IPS-15b (cell line): ENCODE results near the gene IBA57.

ENCODE experiments used
- H3K27me3 ChIP-seq: one replicate; pipeline ENCODE4 v1.6.1; 2013; ENCODE audit warnings: low read length; ENCODE audit not compliant: control insufficient read depth, insufficient read depth
- H3K36me3 ChIP-seq: one replicate; pipeline ENCODE4 v1.6.1; 2013; ENCODE audit warnings: low read length; ENCODE audit not compliant: control insufficient read depth, insufficient read depth
- H3K4me1 ChIP-seq: one replicate; pipeline ENCODE4 v1.6.1; 2013; ENCODE audit warnings: mild to moderate bottlenecking, low read length; ENCODE audit not compliant: control insufficient read depth, insufficient read depth
- H3K4me3 ChIP-seq: one replicate; pipeline ENCODE4 v1.5.1; 2013; ENCODE audit warnings: low read depth, low read length
- H3K9ac ChIP-seq: one replicate; pipeline ENCODE4 v1.6.1; 2013; ENCODE audit warnings: low read depth, mild to moderate bottlenecking, low read length
- H3K9me3 ChIP-seq: one replicate; pipeline ENCODE4 v1.6.1; 2013; ENCODE audit warnings: mild to moderate bottlenecking, low read length; ENCODE audit not compliant: control insufficient read depth, insufficient read depth

Gene IBA57

DNA sequence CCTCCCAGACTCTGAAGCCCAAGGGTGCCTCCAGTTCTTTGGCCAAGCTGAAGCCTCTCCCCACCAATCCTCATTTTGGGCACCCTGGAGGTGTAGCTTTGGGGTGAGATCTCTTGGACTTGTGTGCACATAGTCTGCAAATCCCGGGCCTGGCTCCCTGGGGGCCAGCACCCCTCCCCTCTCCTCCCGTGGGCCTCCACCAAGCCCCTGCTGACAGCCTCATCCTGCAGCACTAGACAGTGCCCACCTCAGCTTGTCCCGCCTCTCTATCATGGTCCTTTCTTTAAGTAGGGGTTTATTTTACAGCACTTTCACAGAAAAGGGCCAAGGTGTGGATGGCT lies 12.7 kb upstream of the IBA57 start:
- H3K4me3 ChIP-seq: no peak overlapping the region
- no peaks in the 10 kb centered on the region for H3K9me3 ChIP-seq
- no peaks in the 10 kb centered on the region for H3K4me1 ChIP-seq
- no peaks in the 10 kb centered on the region for H3K27me3 ChIP-seq
- H3K36me3 ChIP-seq: no peaks in the 10 kb centered on the region
- no peak overlapping the region for H3K9ac ChIP-seq

GRCh38 chr1:228154021-228154669 lies 11.5 kb upstream of the IBA57 start:
- Histone ChIP-seq H3K27me3 (no peaks in the 10 kb centered on the region), H3K36me3 (no peaks in the 10 kb centered on the region), H3K9ac (no peak overlapping the region), H3K9me3 (no peaks in the 10 kb centered on the region), H3K4me1 (no peaks in the 10 kb centered on the region), H3K4me3 (no peak overlapping the region)

DNA sequence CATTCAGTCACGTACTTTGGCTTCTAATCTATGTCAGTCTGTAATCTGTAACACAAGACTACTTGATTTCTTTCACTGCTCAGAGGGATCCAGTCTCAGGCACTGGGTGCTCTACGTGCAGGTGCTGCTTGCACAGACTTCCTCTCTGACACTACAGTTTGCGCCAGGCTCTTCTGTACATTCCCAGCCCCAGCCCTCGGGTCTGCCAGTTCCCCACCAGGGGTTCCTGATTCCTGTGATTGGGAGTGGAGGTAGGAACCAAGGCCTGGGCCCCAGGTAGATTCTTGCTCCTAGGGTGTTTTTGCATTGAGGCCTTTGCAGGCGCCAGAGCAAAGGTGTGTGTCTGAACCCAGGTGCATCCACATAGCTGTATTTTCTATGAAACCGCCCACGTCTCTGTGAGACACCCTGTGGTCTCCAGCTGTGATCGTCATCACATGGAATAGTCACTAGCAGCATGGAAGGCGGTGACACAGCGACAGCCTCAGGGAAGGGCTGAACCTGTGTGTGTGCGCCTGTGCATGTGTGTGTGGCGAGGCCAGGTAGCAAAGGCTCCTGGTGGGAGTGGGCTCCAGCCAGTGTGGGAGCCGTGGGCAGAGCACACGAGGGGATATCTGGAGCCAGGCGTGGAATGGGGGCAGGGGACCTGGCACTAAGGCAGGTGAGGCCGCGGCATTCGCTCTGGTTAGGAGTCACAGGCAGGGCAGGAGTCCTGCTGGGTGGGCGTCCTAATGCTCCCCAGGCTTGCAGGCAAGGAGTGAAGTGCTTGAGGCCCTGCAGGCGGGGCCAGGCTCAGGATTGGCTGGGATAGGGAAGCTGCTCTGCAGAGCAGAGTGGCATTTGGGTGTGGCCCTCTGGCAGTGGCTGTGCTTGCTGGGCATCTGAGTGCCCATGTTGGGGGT lies 10.7 kb upstream of the IBA57 start:
- Histone ChIP-seq H3K4me3 (no peak overlapping the region), H3K9me3 (no peaks in the 10 kb centered on the region), H3K27me3 (no peaks in the 10 kb centered on the region), H3K36me3 (no peaks in the 10 kb centered on the region), H3K9ac (no peak overlapping the region), H3K4me1 (no peaks in the 10 kb centered on the region)

- Histone ChIP-seq H3K4me3 (no peak overlapping the region), H3K27me3 (no peaks in the 10 kb centered on the region), H3K9ac (no peak overlapping the region), H3K36me3 (no peaks in the 10 kb centered on the region), H3K9me3 (no peaks in the 10 kb centered on the region), H3K4me1 (no peaks in the 10 kb centered on the region)
Measured at GRCh38 chr1:228155596-228156514, 9.7 kb upstream of the IBA57 start.

DNA sequence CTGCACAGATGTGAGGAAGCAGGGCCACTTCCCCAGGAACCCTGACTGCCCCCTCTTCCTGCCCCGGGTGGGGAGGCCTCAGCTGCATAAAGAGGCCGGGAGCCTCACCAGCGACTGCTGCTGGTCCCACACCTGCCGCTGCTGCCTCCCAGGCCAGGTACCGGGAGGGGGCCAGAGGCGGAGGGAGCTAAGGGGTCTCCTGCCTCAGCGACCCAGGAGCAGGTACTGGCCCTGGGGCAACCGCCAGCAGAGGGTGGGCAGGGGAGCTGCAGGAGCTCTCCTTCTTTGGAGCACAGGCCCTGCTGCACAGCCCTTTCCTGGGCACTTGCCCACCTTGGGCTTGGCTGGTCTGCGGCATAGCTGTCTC lies 9.1 kb upstream of the IBA57 start:
- Histone ChIP-seq H3K4me1 (no peaks in the 10 kb centered on the region), H3K4me3 (no peak overlapping the region), H3K9ac (no peak overlapping the region), H3K27me3 (no peaks in the 10 kb centered on the region), H3K9me3 (no peaks in the 10 kb centered on the region), H3K36me3 (no peaks in the 10 kb centered on the region)

DNA sequence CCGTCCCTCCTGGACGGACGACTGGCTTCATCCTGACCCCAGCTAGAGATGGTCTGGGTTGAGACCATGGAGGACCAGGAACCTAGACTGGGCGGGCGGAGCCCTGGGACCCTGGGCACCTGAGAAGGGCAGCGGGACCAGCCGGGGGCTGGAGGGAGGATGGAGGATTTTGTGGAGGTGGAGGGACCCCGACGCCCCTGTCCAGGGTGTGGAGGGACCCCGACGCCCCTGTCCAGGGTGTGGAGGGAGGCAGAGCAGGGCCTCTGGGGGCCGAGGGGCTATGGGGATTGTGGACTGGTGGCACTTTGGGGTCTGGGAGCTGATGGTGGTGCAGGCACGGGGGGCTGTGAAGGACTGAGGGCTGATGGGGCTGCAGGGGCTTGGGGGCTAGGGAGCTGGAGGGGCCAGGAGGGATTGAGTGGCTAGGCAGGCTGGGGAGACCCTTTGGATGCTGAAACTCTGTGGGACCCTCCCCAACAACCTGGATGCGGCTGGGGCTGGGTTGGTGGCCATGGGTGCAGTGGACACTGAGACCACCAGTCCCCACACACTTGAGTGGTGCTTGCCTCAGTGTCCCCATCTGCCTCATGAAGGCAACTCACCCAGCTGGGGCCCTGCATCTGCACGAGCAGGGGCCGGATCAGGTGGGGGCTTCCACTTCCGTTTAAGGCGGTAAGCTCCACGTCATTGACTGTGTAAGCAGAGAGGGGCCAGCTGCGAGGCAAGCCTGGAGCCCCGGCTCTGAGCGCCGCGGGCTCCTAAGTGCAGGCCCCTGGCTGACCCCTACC lies 8.5 kb upstream of the IBA57 start:
- H3K9me3 ChIP-seq: no peaks in the 10 kb centered on the region
- no peaks in the 10 kb centered on the region for H3K27me3 ChIP-seq
- H3K4me1 ChIP-seq: no peaks in the 10 kb centered on the region
- no peak overlapping the region for H3K4me3 ChIP-seq
- H3K36me3 ChIP-seq: no peaks in the 10 kb centered on the region
- H3K9ac ChIP-seq: no peak overlapping the region

DNA sequence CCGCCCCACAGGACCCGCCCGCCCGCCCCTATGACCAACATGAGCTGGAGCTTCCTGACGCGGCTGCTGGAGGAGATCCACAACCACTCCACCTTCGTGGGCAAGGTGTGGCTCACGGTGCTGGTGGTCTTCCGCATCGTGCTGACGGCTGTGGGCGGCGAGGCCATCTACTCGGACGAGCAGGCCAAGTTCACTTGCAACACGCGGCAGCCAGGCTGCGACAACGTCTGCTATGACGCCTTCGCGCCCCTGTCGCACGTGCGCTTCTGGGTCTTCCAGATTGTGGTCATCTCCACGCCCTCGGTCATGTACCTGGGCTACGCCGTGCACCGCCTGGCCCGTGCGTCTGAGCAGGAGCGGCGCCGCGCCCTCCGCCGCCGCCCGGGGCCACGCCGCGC lies 7.9 kb upstream of the IBA57 start:
- H3K36me3 ChIP-seq: no peaks in the 10 kb centered on the region
- no peaks in the 10 kb centered on the region for H3K27me3 ChIP-seq
- no peak overlapping the region for H3K4me3 ChIP-seq
- H3K9ac ChIP-seq: no peak overlapping the region
- no peaks in the 10 kb centered on the region for H3K4me1 ChIP-seq
- no peaks in the 10 kb centered on the region for H3K9me3 ChIP-seq

DNA sequence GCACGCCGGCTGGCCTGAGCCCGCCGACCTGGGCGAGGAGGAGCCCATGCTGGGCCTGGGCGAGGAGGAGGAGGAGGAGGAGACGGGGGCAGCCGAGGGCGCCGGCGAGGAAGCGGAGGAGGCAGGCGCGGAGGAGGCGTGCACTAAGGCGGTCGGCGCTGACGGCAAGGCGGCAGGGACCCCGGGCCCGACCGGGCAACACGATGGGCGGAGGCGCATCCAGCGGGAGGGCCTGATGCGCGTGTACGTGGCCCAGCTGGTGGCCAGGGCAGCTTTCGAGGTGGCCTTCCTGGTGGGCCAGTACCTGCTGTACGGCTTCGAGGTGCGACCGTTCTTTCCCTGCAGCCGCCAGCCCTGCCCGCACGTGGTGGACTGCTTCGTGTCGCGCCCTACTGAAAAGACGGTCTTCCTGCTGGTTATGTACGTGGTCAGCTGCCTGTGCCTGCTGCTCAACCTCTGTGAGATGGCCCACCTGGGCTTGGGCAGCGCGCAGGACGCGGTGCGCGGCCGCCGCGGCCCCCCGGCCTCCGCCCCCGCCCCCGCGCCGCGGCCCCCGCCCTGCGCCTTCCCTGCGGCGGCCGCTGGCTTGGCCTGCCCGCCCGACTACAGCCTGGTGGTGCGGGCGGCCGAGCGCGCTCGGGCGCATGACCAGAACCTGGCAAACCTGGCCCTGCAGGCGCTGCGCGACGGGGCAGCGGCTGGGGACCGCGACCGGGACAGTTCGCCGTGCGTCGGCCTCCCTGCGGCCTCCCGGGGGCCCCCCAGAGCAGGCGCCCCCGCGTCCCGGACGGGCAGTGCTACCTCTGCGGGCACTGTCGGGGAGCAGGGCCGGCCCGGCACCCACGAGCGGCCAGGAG lies 7.2 kb upstream of the IBA57 start:
- H3K4me3 ChIP-seq: no peak overlapping the region
- H3K27me3 ChIP-seq: no peaks in the 10 kb centered on the region
- no peak overlapping the region for H3K9ac ChIP-seq
- H3K9me3 ChIP-seq: no peaks in the 10 kb centered on the region
- H3K36me3 ChIP-seq: no peaks in the 10 kb centered on the region
- no peaks in the 10 kb centered on the region for H3K4me1 ChIP-seq

DNA sequence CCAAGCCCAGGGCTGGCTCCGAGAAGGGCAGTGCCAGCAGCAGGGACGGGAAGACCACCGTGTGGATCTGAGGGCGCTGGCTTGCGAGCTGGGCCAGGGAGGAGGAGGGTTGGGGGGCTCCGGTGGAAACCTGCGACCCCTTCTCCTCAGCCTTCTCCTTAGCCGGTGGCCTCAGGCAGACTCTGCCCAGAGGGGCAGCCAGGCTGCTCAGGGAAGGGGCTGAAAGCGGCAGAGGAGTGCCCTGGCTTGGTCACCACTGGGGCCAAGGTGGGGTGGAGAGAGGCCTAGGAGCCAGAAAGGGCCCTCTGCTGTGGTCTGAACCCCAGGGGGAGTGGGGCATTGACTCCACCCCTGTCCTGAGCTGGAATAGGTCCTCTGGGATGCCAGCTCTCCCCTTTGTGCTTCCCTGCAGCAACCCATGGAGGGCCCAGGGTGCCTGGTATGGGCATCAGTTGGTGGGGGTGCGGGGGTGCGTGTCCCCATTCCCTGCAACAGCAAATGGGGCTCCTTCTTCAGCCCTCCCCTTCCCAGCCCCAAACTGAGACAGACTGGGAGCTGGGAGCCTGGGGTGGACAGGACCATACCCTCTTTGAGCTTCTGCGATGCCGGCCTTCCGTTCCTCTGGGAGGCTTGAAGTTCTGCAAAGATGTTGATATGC lies 6.5 kb upstream of the IBA57 start:
- H3K9me3 ChIP-seq: no peaks in the 10 kb centered on the region
- H3K4me3 ChIP-seq: no peak overlapping the region
- no peaks in the 10 kb centered on the region for H3K4me1 ChIP-seq
- no peak overlapping the region for H3K9ac ChIP-seq
- no peaks in the 10 kb centered on the region for H3K36me3 ChIP-seq
- H3K27me3 ChIP-seq: no peaks in the 10 kb centered on the region

GRCh38 chr1:228160201-228160761 lies 5.3 kb upstream of the IBA57 start:
- no peak overlapping the region for H3K9ac ChIP-seq
- no peaks in the 10 kb centered on the region for H3K9me3 ChIP-seq
- no peaks in the 10 kb centered on the region for H3K27me3 ChIP-seq
- H3K36me3 ChIP-seq: no peaks in the 10 kb centered on the region
- no peaks in the 10 kb centered on the region for H3K4me1 ChIP-seq
- H3K4me3 ChIP-seq: no peak overlapping the region
